Measurements from ENCODE around the gene ARGLU1. TPM values are rescaled to one million over a fixed set of nuclear protein-coding genes. Genes with fewer than 3 reads are reported as not detected.

The ARGLU1 gene
- total and polyA plus RNA-seq, 11 donors = 14.2 to 54.0 (median 28.1) TPM

DNA sequence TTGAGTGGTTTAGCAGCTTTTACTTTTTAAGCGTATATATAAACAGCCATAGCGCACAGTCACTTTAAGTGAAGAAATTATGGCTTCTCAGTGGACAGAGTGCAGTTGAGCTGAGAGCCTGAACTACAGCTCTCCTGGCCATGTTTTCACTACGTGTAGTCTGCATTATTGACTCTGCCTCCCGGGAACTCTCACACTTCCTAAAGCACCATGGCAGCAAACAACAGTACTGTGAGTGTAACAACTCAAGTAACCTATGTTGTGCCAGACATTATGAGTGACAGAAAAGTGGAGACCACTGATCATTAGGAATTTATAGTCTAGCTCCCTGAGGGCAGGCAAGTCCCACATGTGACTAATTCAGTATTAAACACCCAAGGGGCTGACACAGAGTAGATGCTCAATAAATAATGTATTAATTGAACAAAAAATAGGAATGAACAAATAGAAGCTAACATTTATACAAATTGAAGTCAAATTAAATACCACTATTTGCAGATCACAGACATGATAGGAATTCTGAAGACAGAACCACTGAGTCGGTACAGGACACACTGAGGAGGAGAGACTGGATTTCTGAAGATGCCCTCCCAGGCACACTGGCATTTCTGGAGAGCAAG is 52.2 kb downstream of the ARGLU1 start:
- intact Hi-C loops (cut with DNase I) = no loop called here
- Histone ChIP-seq H3K4me1 (peaks cover 0 to 40% (median 7%) of the 10 kb centered on the region in 12 donors), H3K36me3 (peaks cover 0 to 11% (median 0%) of the 10 kb centered on the region in 9 donors), H3K27ac (peak overlapping the region in 2 of 12 donors; percentile 3 to 11), H3K4me3 (no peak overlapping the region), H3K9me3 (no peaks in the 10 kb centered on the region), H3K27me3 (no peaks in the 10 kb centered on the region)
- ATAC-seq (peak in 1 of 4 donors; percentile 33), DNase-seq (no peak)
- no peak for TF ChIP-seq POLR2A (IDR thresholded peaks at IDR 0.05)
- TF ChIP-seq, protein P1, sequence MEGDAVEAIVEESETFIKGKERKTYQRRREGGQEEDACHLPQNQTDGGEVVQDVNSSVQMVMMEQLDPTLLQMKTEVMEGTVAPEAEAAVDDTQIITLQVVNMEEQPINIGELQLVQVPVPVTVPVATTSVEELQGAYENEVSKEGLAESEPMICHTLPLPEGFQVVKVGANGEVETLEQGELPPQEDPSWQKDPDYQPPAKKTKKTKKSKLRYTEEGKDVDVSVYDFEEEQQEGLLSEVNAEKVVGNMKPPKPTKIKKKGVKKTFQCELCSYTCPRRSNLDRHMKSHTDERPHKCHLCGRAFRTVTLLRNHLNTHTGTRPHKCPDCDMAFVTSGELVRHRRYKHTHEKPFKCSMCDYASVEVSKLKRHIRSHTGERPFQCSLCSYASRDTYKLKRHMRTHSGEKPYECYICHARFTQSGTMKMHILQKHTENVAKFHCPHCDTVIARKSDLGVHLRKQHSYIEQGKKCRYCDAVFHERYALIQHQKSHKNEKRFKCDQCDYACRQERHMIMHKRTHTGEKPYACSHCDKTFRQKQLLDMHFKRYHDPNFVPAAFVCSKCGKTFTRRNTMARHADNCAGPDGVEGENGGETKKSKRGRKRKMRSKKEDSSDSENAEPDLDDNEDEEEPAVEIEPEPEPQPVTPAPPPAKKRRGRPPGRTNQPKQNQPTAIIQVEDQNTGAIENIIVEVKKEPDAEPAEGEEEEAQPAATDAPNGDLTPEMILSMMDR (IDR thresholded peaks at IDR 0.05) = no peak
- 77 to 86% (median 82%) methylated on average over 5 of the region's 5 CpGs for WGBS, 4 donors

DNA sequence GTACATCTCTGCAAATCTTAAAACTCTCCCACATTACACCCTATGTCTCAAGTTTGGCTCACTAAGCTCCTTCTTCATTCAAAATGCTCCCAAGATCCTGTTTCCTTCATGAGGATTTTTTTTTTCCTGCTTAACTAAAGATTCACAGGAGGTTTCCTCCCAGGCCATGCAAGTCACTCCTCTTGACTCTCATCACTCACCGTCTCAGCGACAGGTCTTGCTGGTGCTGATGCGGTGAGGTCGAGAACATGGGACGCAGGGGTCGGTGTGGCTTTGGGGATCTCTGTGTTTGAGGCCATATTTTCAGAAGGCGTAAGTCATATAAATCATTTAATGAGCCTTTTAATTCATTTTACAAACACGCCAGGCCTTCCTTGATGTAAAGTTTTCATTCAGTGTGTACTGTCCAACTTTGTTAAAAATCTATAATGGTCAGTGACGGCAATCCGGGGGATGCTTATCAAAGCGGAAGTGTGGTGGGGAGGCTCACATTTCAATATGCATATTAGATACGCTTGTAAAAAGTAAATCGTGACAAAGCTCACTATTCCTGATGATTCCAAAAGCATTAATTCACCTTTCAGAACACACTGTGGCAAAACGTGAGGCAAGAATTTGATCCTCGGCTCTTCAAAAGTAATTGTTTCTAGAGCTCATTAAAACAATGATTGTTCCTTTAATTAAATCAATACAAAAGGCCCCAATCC is 52.9 kb downstream of the ARGLU1 start:
- Histone ChIP-seq H3K27me3 (no peaks in the 10 kb centered on the region), H3K4me1 (peaks cover 0 to 36% (median 6%) of the 10 kb centered on the region in 12 donors), H3K36me3 (peaks cover 0 to 16% (median 0%) of the 10 kb centered on the region in 9 donors), H3K27ac (peak overlapping the region in 2 of 12 donors; percentile 3 to 11), H3K4me3 (no peak overlapping the region), H3K9me3 (no peaks in the 10 kb centered on the region)
- intact Hi-C loops (cut with DNase I) = no loop called here
- WGBS, 4 donors = 66 to 77% (median 73%) methylated on average over 15 of the region's 15 CpGs
- peak in 1 of 4 donors; percentile 8 for ATAC-seq
- no peak for TF ChIP-seq POLR2A (IDR thresholded peaks at IDR 0.05)
- TF ChIP-seq, protein P1 (IDR thresholded peaks at IDR 0.05) = no peak
- DNase-seq = no peak

DNA sequence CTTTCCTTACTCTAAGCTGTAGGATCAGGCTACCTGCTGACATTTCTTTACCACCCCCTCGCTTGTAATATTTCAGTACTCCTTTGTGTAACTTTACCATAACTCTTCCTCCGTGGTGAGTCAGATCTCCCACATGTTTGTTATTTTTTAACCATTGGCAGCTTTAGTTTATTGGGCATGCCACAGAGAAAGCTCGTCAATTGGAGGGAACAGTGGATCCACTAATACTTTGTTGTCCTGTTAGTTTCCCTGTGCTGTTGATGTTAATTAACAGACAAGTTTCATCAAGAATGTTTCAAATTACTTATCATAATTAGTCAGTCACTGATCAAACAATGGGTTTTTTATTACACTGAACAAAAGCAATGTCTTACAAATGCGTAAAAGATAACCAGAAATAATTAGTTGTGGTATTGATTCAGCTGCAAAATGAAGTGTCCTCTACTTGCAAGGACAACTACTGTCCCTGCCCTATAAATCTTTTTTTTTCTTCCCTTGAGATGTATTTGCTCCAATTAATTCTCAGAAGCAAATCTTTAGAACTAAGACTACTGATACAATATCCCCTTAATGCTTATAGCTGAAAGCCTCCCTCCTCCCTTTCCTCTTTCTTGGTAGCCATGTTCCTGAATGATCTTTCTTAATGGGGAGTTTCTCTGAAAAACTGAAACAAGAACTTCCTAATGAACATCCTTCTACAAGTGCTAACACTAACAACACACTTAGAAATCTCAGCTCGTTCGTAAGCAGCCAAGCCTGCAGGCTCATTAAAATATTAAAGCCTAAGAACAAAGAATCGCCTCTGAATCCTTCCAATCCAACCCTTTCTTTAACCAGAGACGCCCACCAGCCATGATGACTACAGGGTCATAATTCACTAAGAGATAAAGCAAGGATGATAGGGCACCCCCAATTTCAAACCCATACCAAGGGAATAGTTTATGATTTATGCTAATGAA is 54.6 kb downstream of the ARGLU1 start:
- Histone ChIP-seq H3K4me3 (no peak overlapping the region), H3K9me3 (no peaks in the 10 kb centered on the region), H3K27me3 (no peaks in the 10 kb centered on the region), H3K4me1 (peaks cover 0 to 25% (median 6%) of the 10 kb centered on the region in 12 donors), H3K27ac (no peak overlapping the region), H3K36me3 (peaks cover 0 to 16% (median 0%) of the 10 kb centered on the region in 9 donors)
- WGBS, 4 donors = 73 to 78% (median 77%) methylated on average over 8 of the region's 8 CpGs
- intact Hi-C loops (cut with DNase I) = no loop called here
- DNase-seq = no peak
- TF ChIP-seq POLR2A (IDR thresholded peaks at IDR 0.05) = no peak
- TF ChIP-seq, protein P1 (IDR thresholded peaks at IDR 0.05) = no peak
- no peak for ATAC-seq
